DND-41 (cell line): ENCODE measurements around the gene LRP8.

ENCODE experiments used
- EZH2 ChIP-seq: IDR thresholded peaks from 3 replicates; pipeline ENCODE4 v1.6.1; 2012; ENCODE audit warnings: borderline replicate concordance, low read depth, mild to moderate bottlenecking, moderate library complexity, low read length, inconsistent platforms; ENCODE audit not compliant: severe bottlenecking
- TF ChIP-seq, protein P1 (sequence below): IDR thresholded peaks from 2 replicates; pipeline ENCODE4 v1.5.1; 2012; ENCODE audit warnings: borderline replicate concordance, low read length, moderate library complexity, mild to moderate bottlenecking; ENCODE audit not compliant: poor library complexity, severe bottlenecking; ENCODE audit errors: extremely low read depth

DNA sequence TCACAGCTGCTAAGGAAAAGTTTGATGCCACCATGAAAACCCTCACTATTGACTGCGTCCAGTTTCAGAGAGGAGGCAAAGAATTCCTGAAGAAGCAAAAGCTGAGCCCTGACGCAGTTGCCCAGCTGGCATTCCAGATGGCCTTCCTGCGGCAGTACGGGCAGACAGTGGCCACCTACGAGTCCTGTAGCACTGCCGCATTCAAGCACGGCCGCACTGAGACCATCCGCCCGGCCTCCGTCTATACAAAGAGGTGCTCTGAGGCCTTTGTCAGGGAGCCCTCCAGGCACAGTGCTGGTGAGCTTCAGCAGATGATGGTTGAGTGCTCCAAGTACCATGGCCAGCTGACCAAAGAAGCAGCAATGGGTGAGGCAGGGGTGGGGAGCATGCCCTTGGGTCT, 116.9 kb downstream of the LRP8 start:
- TF ChIP-seq, protein P1, sequence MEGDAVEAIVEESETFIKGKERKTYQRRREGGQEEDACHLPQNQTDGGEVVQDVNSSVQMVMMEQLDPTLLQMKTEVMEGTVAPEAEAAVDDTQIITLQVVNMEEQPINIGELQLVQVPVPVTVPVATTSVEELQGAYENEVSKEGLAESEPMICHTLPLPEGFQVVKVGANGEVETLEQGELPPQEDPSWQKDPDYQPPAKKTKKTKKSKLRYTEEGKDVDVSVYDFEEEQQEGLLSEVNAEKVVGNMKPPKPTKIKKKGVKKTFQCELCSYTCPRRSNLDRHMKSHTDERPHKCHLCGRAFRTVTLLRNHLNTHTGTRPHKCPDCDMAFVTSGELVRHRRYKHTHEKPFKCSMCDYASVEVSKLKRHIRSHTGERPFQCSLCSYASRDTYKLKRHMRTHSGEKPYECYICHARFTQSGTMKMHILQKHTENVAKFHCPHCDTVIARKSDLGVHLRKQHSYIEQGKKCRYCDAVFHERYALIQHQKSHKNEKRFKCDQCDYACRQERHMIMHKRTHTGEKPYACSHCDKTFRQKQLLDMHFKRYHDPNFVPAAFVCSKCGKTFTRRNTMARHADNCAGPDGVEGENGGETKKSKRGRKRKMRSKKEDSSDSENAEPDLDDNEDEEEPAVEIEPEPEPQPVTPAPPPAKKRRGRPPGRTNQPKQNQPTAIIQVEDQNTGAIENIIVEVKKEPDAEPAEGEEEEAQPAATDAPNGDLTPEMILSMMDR = no peak
- no peak for TF ChIP-seq EZH2
